ENCODE data around the gene CAV1. TPM values are rescaled to one million over a fixed set of nuclear protein-coding genes. Genes with fewer than 3 reads are reported as not detected.
"Not testable (repeated sequence)": the region's sequence is repeated elsewhere in the genome, so short reads cannot be mapped to it uniquely, and the experiment has no call there.

The CAV1 gene
- total RNA-seq, 1 donor from 2014 or later, result 695 TPM

DNA sequence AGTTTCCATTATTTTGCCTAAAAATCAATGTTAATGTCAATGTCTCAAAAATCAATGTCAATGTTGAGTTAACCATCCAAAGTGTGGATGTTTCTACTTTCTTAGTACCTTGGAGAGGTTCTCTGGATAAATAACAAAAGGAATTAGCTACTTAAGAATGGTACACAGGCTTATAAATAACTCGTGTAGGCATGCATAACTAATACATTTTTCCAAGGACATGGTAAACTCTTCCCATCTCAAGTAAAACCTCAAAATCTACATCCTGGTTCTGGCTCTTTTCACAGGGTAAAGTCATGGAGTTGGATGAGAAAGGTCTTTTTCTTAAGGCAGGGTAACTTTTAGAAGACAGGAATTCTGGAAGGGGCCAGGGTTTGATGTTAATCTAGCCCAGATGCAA lies 59.9 kb downstream of the CAV1 start:
- Histone ChIP-seq H3K27ac (no peak overlapping the region), H3K4me3 (no peak overlapping the region), H3K9me3 (no peaks in the 10 kb centered on the region), H3K4me1 (peaks cover 11% of the 10 kb centered on the region), H3K36me3 (no peaks in the 10 kb centered on the region), H3K27me3 (no peaks in the 10 kb centered on the region)
- DNase-seq, result no peak
- intact Hi-C loops (cut with DNase I), result no loop called here
- TF ChIP-seq, protein P1, sequence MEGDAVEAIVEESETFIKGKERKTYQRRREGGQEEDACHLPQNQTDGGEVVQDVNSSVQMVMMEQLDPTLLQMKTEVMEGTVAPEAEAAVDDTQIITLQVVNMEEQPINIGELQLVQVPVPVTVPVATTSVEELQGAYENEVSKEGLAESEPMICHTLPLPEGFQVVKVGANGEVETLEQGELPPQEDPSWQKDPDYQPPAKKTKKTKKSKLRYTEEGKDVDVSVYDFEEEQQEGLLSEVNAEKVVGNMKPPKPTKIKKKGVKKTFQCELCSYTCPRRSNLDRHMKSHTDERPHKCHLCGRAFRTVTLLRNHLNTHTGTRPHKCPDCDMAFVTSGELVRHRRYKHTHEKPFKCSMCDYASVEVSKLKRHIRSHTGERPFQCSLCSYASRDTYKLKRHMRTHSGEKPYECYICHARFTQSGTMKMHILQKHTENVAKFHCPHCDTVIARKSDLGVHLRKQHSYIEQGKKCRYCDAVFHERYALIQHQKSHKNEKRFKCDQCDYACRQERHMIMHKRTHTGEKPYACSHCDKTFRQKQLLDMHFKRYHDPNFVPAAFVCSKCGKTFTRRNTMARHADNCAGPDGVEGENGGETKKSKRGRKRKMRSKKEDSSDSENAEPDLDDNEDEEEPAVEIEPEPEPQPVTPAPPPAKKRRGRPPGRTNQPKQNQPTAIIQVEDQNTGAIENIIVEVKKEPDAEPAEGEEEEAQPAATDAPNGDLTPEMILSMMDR (IDR thresholded peaks at IDR 0.05), result no peak
- no peak for ATAC-seq

DNA sequence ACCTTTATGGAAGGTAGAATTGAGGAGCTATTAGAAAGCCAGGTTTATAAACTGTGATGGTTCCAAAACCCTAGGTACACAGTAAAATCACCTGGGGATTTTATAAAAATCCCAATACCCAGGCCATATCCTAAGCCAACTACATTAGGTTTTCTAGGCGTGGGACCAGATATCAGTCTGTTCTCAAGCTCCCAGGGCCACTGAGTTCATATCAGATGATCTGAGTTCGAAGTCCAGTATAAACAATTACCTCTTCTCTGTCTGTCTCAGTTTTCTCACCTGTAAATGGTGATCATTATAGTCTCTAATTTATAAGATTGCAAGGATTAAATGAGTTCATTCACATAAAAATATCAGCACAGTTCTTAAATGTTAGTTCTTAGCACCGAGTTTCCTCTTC lies 60.6 kb downstream of the CAV1 start:
- Histone ChIP-seq H3K9me3 (no peaks in the 10 kb centered on the region), H3K27ac (no peak overlapping the region), H3K4me3 (no peak overlapping the region), H3K27me3 (no peaks in the 10 kb centered on the region), H3K36me3 (no peaks in the 10 kb centered on the region), H3K4me1 (peaks cover 11% of the 10 kb centered on the region)
- TF ChIP-seq, protein P1 (IDR thresholded peaks at IDR 0.05), result no peak
- intact Hi-C loops (cut with DNase I), result no loop called here
- DNase-seq (no peak), ATAC-seq (no peak)

DNA sequence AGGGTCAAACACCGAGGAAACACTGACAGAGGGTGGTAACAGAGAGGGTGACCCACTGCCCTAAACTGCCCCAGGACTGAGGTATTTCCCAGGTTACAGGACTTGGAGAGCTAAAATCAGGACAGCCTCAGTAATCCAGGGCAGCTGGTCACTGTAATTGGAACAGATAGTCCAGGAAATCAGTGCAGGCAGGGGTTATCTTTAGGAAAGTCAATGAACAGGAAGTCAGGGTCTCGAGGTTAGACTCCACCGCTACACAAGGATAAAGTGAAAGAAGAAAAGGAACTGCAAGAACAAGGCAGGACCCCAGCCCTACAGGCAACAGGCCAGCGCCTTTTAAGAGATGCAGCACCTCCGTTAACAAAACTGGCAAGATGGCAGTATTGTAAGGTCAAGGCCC lies 61.1 kb downstream of the CAV1 start:
- intact Hi-C loops (cut with DNase I), result no loop called here
- DNase-seq, result no peak
- Histone ChIP-seq H3K4me1 (peaks cover 11% of the 10 kb centered on the region), H3K9me3 (no peaks in the 10 kb centered on the region), H3K4me3 (no peak overlapping the region), H3K27me3 (no peaks in the 10 kb centered on the region), H3K27ac (no peak overlapping the region), H3K36me3 (no peaks in the 10 kb centered on the region)
- TF ChIP-seq, protein P1 (IDR thresholded peaks at IDR 0.05), result no peak
- no peak for ATAC-seq

DNA sequence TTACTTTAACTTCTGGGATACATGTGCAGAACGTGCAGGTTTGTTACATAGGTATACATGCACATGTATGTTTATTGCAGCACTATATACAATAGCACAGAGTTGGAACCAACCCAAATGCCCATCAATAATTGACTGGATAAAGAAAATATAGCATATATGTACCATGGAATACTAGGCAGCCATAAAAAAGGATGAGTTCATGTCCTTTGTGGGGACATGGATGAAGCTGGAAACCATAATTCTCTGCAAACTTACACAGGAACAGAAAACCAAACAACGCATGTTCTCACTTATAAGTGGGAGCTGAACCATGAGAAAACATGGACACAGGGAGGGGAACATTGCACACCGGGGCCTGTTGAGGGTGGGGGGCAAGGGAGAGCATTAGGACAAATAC lies 62.4 kb downstream of the CAV1 start:
- H3K27me3 ChIP-seq; H3K27ac ChIP-seq; intact Hi-C loops (cut with DNase I); ATAC-seq; H3K9me3 ChIP-seq; DNase-seq; H3K4me3 ChIP-seq; H3K36me3 ChIP-seq: not testable (repeated sequence)
- peaks cover 15% of the 10 kb centered on the region for H3K4me1 ChIP-seq

DNA sequence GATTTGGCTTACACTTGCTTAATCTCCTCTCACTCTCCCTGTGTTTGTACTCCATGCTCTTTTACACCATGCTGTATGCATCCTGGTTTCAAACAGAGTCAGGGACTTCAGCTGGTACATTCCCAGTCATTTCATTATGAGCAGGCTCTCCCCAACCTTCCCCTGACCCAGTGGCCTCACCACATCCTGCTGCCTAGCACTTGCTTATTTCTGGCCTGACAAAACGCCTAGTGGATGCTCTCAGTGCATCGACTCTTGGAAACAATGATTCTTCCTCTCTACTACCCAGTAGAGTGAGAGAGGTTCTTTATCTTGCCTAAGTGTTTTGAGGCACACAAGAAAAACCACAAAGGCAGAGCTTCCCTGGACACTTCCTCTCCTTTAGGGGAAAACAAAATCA lies 63.4 kb downstream of the CAV1 start:
- no peak for DNase-seq
- Histone ChIP-seq H3K27me3 (no peaks in the 10 kb centered on the region), H3K36me3 (no peaks in the 10 kb centered on the region), H3K4me1 (peaks cover 23% of the 10 kb centered on the region), H3K9me3 (no peaks in the 10 kb centered on the region), H3K27ac (peak overlapping the region; percentile 15), H3K4me3 (no peak overlapping the region)
- intact Hi-C loops (cut with DNase I), result loop anchor here (2.0 kb wide), 1 partner anchor 329 kb away; no protein-coding TSS in a partner anchor
- TF ChIP-seq, protein P1 (IDR thresholded peaks at IDR 0.05), result no peak
- ATAC-seq, result peak; percentile 30

DNA sequence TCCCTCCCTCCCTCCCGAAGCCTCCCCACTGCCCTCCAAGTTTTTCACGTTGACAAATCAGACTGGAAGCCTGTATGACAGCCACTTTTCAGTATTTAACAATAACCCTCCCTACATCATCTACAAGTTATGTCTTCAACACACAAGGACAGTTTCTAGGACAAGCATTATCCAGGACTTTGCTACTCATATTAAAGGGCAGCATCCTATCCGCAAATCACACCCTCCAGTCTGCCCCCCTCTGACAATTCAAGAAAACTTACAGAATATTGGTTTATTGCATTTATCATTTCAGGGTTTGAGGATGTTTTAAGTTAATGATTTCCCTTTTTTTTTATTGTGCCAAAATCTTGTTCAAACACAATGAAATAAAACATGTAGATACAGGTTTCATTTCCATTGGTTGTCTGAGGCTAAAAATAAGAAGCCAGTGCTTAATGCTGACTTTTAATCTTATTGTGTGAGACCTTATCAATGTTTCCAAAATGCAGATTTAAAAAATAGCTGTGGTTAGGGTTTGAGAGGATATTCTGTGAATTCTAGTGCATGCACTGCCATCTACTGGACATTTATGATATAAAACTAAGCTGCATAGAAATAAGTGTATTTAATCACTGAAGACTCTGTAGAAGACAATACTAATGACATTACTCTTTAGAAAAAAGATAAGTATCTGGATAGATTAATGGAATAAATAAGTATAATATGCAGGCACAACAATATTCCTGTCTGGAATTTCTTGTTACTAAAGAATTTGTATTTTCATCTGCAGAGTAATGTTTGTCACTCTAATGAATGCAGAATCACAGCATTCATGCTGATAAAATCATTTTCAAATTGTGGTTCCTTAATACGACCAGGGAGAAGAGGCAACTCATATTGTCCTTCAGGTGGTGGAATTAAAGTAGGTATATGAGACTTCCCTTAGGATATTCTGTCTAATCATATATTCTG lies 64.1 kb downstream of the CAV1 start:
- Histone ChIP-seq H3K27ac (peak overlapping the region; percentile 15), H3K4me1 (peaks cover 23% of the 10 kb centered on the region), H3K27me3 (no peaks in the 10 kb centered on the region), H3K9me3 (no peaks in the 10 kb centered on the region), H3K36me3 (no peaks in the 10 kb centered on the region), H3K4me3 (no peak overlapping the region)
- intact Hi-C loops (cut with DNase I), result loop anchor here (2.0 kb wide), 1 partner anchor 330 kb away; no protein-coding TSS in a partner anchor
- ATAC-seq, result peak; percentile 67
- no peak for DNase-seq
- TF ChIP-seq, protein P1 (IDR thresholded peaks at IDR 0.05), result peak; percentile 72

All from upper lobe of right lung (tissue), 1 donor.